ENCODE measurements around the gene SRC. TPM values are rescaled to one million over a fixed set of nuclear protein-coding genes. Genes with fewer than 3 reads are reported as not detected.

SRC gene
- total and polyA plus RNA-seq, 8 donors: 21.3 to 78.4 (median 36.8) TPM

DNA sequence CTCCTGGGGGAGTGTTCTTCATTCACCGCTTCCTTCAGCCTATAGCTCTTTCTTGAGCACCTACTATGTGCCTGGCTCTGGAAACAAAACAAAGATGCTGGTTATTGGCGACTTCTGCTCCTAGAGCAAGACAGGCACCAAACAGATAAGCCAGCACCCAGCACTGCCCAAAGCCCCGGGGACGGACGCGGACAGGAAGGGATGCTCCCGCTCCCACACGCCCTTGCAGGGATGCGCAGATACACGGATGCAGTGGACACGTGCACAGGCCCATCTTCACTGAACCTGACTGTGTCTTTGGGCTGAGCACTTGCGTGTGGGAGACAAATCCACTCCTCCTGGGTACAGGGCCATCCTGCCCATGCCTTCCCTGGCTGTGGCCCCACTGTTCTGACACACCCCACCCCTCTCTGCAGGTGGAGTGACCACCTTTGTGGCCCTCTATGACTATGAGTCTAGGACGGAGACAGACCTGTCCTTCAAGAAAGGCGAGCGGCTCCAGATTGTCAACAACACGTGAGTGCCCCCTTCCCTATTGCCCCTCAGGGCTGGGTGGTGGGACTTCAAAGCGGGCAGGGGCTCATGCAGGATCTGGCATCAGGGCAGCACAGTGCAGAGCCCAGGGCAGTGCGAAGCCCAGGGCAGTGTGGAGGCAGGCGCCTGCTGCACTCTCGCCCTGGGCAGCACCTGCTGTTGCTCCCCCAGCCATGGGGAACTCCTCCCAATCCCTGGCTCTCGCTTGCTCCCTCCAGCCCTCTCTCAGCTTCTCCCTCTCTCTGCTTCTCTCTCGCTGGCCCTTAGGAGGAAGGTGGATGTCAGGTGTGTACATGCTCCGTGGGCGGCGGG is 39.9 kb downstream of the SRC start:
- peaks cover 0 to 3% (median 1%) of the 10 kb centered on the region in 3 donors for H3K4me1 ChIP-seq
- TF ChIP-seq, protein P1, sequence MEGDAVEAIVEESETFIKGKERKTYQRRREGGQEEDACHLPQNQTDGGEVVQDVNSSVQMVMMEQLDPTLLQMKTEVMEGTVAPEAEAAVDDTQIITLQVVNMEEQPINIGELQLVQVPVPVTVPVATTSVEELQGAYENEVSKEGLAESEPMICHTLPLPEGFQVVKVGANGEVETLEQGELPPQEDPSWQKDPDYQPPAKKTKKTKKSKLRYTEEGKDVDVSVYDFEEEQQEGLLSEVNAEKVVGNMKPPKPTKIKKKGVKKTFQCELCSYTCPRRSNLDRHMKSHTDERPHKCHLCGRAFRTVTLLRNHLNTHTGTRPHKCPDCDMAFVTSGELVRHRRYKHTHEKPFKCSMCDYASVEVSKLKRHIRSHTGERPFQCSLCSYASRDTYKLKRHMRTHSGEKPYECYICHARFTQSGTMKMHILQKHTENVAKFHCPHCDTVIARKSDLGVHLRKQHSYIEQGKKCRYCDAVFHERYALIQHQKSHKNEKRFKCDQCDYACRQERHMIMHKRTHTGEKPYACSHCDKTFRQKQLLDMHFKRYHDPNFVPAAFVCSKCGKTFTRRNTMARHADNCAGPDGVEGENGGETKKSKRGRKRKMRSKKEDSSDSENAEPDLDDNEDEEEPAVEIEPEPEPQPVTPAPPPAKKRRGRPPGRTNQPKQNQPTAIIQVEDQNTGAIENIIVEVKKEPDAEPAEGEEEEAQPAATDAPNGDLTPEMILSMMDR (IDR thresholded peaks at IDR 0.05): no peak
- peak in 2 of 6 donors; percentile 48 to 57 for DNase-seq
- peaks cover 0 to 14% (median 0%) of the 10 kb centered on the region in 3 donors for H3K36me3 ChIP-seq
- H3K4me3 ChIP-seq: no peak overlapping the region
- intact Hi-C loops (cut with DNase I): loop anchor here in 2 of 3 donors (5.0 kb wide), 1 partner anchor 114 kb away; no protein-coding TSS in a partner anchor
- WGBS, 2 donors: 94% methylated on average over 24 to 25 of the region's 25 CpGs
- H3K9me3 ChIP-seq: no peaks in the 10 kb centered on the region
- no peaks in the 10 kb centered on the region for H3K27me3 ChIP-seq
- no peak for ATAC-seq
- no peak for FAIRE-seq
- H3K27ac ChIP-seq: no peak overlapping the region

DNA sequence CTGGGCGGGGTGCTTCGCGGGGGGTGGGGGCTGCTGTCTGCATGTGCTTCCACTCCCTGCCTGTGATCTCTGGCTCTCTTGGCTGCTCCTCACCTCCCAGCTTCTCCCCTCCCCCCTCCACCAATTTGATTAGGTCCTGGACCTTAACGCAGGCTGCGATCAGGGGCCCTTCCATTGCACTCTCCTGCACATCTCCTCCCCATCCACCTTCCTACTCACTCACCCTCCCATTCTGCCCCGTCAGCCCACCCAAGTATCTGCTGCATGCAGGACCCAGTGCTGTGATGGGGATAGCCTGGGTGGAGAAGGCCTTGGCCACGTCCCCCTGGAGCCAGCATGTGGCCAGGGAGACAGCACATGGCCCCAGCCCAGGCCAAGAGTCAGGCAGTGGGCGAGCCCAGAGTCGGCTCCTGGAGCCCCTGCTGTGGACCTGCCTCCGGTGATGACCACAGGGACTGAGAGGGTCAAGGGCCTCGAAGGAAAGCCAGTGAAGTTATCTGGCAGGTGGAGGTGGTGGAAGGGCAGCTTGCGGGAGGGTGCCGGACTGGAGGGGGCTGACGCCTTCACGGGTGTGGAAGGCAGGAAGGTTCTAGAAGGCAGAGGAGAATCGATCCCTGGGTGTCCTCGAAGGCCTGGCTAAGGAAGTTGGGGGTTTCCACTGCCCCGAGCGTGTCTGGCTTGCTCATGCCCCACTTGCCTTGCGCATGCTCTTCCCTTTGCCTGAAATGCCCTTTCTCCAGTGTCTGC is 40.7 kb downstream of the SRC start:
- no peaks in the 10 kb centered on the region for H3K4me1 ChIP-seq
- H3K9me3 ChIP-seq: no peaks in the 10 kb centered on the region
- H3K27me3 ChIP-seq: no peaks in the 10 kb centered on the region
- no peak overlapping the region for H3K4me3 ChIP-seq
- intact Hi-C loops (cut with DNase I): loop anchor here in 2 of 3 donors (5.0 kb wide), 1 partner anchor 114 kb away; no protein-coding TSS in a partner anchor
- DNase-seq (peak in 2 of 6 donors; percentile 52 to 66), ATAC-seq (no peak), FAIRE-seq (no peak)
- no peak overlapping the region for H3K27ac ChIP-seq
- TF ChIP-seq, protein P1 (IDR thresholded peaks at IDR 0.05): no peak
- 89 to 91% methylated on average over 19 to 20 of the region's 20 CpGs for whole genome bisulfite sequencing, 2 donors
- H3K36me3 ChIP-seq: peaks cover 0 to 14% (median 0%) of the 10 kb centered on the region in 3 donors

DNA sequence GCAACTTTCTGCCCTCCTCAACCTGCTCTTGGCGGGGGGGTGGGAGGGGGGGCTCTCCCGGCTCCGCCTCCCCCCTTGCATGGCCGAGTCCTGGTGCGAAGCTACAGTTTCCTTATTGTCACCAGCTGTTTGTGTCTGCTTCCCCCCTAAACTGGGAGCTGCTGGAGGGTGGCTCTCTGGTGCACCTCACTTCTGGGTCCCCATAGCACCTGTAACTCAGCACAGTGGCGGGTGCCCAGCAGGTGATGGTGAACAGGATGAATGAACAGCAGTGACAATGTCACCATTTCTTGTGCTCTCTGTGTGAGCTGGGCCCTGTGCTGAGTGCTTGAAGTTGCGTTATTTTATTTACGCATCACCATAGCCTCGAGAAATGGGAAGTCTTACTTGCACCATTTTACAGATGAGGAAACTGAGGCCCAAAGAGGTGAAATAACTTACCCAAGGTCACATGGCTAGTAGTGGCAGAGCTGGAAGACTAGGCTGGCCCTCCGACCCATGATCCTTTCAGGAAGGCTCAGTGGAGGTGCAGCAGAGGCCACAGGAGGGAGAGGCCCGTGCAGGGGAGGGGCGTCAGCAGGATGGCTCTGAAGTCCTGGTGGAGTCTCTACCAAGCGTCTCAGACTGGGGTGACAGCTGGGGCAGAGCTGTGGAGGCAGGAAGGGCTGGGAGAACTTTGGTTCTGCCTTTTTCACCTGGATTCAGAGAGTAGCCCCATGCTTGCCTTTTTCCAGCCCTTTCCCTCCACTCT is 41.8 kb downstream of the SRC start:
- DNase-seq (peak in 1 of 6 donors; percentile 18), FAIRE-seq (no peak), ATAC-seq (no peak)
- WGBS, 2 donors: 93% methylated on average over 13 of the region's 13 CpGs
- H3K36me3 ChIP-seq: peaks cover 0 to 14% (median 0%) of the 10 kb centered on the region in 3 donors
- H3K4me1 ChIP-seq: no peaks in the 10 kb centered on the region
- no peaks in the 10 kb centered on the region for H3K9me3 ChIP-seq
- TF ChIP-seq, protein P1 (IDR thresholded peaks at IDR 0.05): no peak
- no peaks in the 10 kb centered on the region for H3K27me3 ChIP-seq
- intact Hi-C loops (cut with DNase I): loop anchor here in 2 of 3 donors (5.0 kb wide), 1 partner anchor 115 kb away; no protein-coding TSS in a partner anchor
- H3K27ac ChIP-seq: no peak overlapping the region
- H3K4me3 ChIP-seq: no peak overlapping the region

DNA sequence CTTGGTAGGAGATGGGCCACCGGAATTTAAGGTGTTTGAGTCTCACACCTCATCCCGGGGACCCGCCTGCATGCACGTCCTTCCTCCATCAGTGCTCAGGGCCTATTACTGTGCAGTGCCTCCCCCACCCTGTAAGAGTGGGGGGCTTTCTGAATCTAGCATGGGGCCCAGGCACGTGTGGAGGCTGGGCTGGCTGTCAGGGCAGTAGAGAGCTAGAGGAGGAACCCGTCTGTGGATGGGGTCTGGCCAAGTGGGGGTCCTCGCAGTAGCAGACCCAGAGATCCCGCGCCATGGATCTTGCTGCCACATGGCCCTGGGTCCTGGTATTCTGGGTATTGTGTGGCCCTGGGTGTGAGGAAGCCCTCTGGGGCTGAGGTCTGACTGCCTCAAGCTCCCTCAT is 42.9 kb downstream of the SRC start:
- WGBS, 2 donors: 92% methylated on average over 9 of the region's 9 CpGs
- H3K4me3 ChIP-seq: no peak overlapping the region
- intact Hi-C loops (cut with DNase I): loop anchor here in 2 of 3 donors (5.0 kb wide), 1 partner anchor 117 kb away; no protein-coding TSS in a partner anchor
- DNase-seq (peak in 1 of 6 donors; percentile 19), ATAC-seq (no peak), FAIRE-seq (no peak)
- peaks cover 0 to 14% (median 0%) of the 10 kb centered on the region in 3 donors for H3K36me3 ChIP-seq
- no peaks in the 10 kb centered on the region for H3K9me3 ChIP-seq
- H3K4me1 ChIP-seq: no peaks in the 10 kb centered on the region
- no peaks in the 10 kb centered on the region for H3K27me3 ChIP-seq
- no peak overlapping the region for H3K27ac ChIP-seq
- TF ChIP-seq, protein P1 (IDR thresholded peaks at IDR 0.05): no peak

Measured in pancreas (tissue), 10 donors.